ENCODE data around the gene PTPRR. TPM values are rescaled to one million over a fixed set of nuclear protein-coding genes. Genes with fewer than 3 reads are reported as not detected.

The PTPRR gene
- total and polyA plus RNA-seq, 4 donors: 0.17 to 1.5 (median 0.61) TPM

GRCh38 chr12:70795608-70796007, 124.9 kb downstream of the PTPRR start:
- Histone ChIP-seq H3K4me1 (ENCODE audit: control insufficient read depth in 5 of 5, insufficient read depth in 5 of 5, low read length in 5 of 5) (no peaks in the 10 kb centered on the region), H3K9ac (ENCODE audit: insufficient read depth in 1 of 2, low read length in 2 of 2) (no peak overlapping the region), H3K27ac (ENCODE audit: low read depth in 1 of 2, low read length in 1 of 2) (no peak overlapping the region), H3K27me3 (ENCODE audit: control insufficient read depth in 3 of 3, insufficient read depth in 3 of 3, low read length in 2 of 3) (no peaks in the 10 kb centered on the region), H3K36me3 (ENCODE audit: control insufficient read depth in 4 of 4, insufficient read depth in 4 of 4, low read length in 4 of 4) (no peaks in the 10 kb centered on the region), H3K4me3 (no peak overlapping the region), H3K9me3 (ENCODE audit: control insufficient read depth in 4 of 4, insufficient read depth in 3 of 4, low read length in 3 of 4) (no peaks in the 10 kb centered on the region)
- no peak for TF ChIP-seq CTCF (IDR thresholded peaks at IDR 0.05; ENCODE audit: control extremely low read depth, extremely low read depth)
- ATAC-seq (ENCODE audit: insufficient read depth, low FRiP score) (no peak), DNase-seq (no peak)
- 91 to 92% methylated on average over 4 of the region's 4 CpGs for WGBS, 2 donors

GRCh38 chr12:70794131-70794530, 126.4 kb downstream of the PTPRR start:
- no peaks in the 10 kb centered on the region for H3K9me3 ChIP-seq (ENCODE audit: control insufficient read depth in 4 of 4, insufficient read depth in 3 of 4, low read length in 3 of 4)
- no peak for DNase-seq

DNA sequence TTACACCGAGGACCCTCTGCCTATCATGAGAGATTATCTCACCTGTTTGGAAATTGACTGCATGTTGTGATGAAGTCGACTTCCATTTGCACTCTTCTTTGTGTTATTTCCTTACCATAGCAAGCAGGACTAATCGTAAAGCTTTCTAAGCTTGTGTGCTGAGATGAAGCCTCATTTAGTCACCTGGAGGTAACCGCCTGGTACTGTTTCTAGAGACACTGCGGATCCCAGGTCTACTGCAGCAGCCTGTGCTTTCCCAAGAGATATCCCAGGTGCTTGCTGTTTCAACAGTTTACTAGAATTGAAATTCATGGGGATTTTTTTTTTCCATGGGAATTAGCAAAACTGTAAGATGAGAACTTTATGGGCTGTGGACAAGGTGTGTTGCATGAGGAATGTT, 131.8 kb downstream of the PTPRR start:
- H3K4me1 ChIP-seq (ENCODE audit: control insufficient read depth in 5 of 5, insufficient read depth in 5 of 5, low read length in 5 of 5): no peaks in the 10 kb centered on the region
- no peak for TF ChIP-seq CTCF (IDR thresholded peaks at IDR 0.05; ENCODE audit: control extremely low read depth, extremely low read depth)
- ATAC-seq (ENCODE audit: insufficient read depth, low FRiP score): no peak
- 80 to 90% methylated on average over 5 of the region's 5 CpGs for WGBS, 2 donors
- H3K27me3 ChIP-seq (ENCODE audit: control insufficient read depth in 3 of 3, insufficient read depth in 3 of 3, low read length in 2 of 3): no peaks in the 10 kb centered on the region
- no peaks in the 10 kb centered on the region for H3K36me3 ChIP-seq (ENCODE audit: control insufficient read depth in 4 of 4, insufficient read depth in 4 of 4, low read length in 4 of 4)
- H3K4me3 ChIP-seq: no peak overlapping the region
- no peak for DNase-seq
- H3K9me3 ChIP-seq (ENCODE audit: control insufficient read depth in 4 of 4, insufficient read depth in 3 of 4, low read length in 3 of 4): no peaks in the 10 kb centered on the region
- H3K9ac ChIP-seq (ENCODE audit: insufficient read depth in 1 of 2, low read length in 2 of 2): no peak overlapping the region
- no peak overlapping the region for H3K27ac ChIP-seq (ENCODE audit: low read depth in 1 of 2, low read length in 1 of 2)

More at GRCh38 chr12:70794131-70794530, 126.4 kb downstream of the PTPRR start:
- Histone ChIP-seq H3K27me3 (ENCODE audit: control insufficient read depth in 3 of 3, insufficient read depth in 3 of 3, low read length in 2 of 3) (no peaks in the 10 kb centered on the region), H3K36me3 (ENCODE audit: control insufficient read depth in 4 of 4, insufficient read depth in 4 of 4, low read length in 4 of 4) (no peaks in the 10 kb centered on the region), H3K9ac (ENCODE audit: insufficient read depth in 1 of 2, low read length in 2 of 2) (no peak overlapping the region), H3K4me3 (no peak overlapping the region), H3K4me1 (ENCODE audit: control insufficient read depth in 5 of 5, insufficient read depth in 5 of 5, low read length in 5 of 5) (no peaks in the 10 kb centered on the region), H3K27ac (ENCODE audit: low read depth in 1 of 2, low read length in 1 of 2) (no peak overlapping the region)
- TF ChIP-seq CTCF (IDR thresholded peaks at IDR 0.05; ENCODE audit: control extremely low read depth, extremely low read depth): no peak
- no peak for ATAC-seq (ENCODE audit: insufficient read depth, low FRiP score)

DNA sequence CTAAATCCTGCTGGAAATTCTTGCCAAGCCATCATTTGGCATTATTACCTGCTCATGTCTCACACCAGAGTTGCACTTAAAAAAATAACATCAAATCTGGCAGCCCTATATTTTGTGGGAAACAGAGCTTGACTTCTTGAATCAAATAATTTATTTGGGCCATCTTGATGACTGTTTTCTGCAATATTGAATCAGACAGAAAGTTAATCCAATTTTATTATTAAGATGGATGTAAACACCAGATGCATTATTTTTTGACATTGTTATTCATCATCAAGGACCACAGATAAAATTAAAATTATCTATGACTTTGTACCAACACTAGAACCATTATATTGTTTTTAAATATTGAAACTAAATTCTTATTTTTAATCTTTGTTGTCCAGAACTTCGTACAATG, 132.9 kb downstream of the PTPRR start:
- no peak for DNase-seq
- no peak for TF ChIP-seq CTCF (IDR thresholded peaks at IDR 0.05; ENCODE audit: control extremely low read depth, extremely low read depth)
- no peak overlapping the region for H3K4me3 ChIP-seq
- no peak overlapping the region for H3K27ac ChIP-seq (ENCODE audit: low read depth in 1 of 2, low read length in 1 of 2)
- H3K9me3 ChIP-seq (ENCODE audit: control insufficient read depth in 4 of 4, insufficient read depth in 3 of 4, low read length in 3 of 4): no peaks in the 10 kb centered on the region
- H3K27me3 ChIP-seq (ENCODE audit: control insufficient read depth in 3 of 3, insufficient read depth in 3 of 3, low read length in 2 of 3): no peaks in the 10 kb centered on the region
- H3K9ac ChIP-seq (ENCODE audit: insufficient read depth in 1 of 2, low read length in 2 of 2): no peak overlapping the region
- H3K4me1 ChIP-seq (ENCODE audit: control insufficient read depth in 5 of 5, insufficient read depth in 5 of 5, low read length in 5 of 5): no peaks in the 10 kb centered on the region
- no peaks in the 10 kb centered on the region for H3K36me3 ChIP-seq (ENCODE audit: control insufficient read depth in 4 of 4, insufficient read depth in 4 of 4, low read length in 4 of 4)
- 77 to 82% methylated on average over 1 of the region's 1 CpG for WGBS, 2 donors
- no peak for ATAC-seq (ENCODE audit: insufficient read depth, low FRiP score)

All from lung (tissue), 12 donors.